GM23338 (cell line): ENCODE measurements around the gene MAP1B. TPM values are rescaled to one million over a fixed set of nuclear protein-coding genes. Genes with fewer than 3 reads are reported as not detected.
A peak's percentile ranks its signal among the peaks of the same experiment; 100 is the strongest.

ENCODE experiments used
- ATAC-seq: fragments of 200-7000 bp; cut with Tn5 transposase; 3 replicates; pipeline ENCODE4 v1.9.1; 2020
- DNase-seq: peaks from one replicate; pipeline ENCODE4 v3.0.0-alpha.2; 2015; ENCODE audit warnings: low spot score
- H2AFZ ChIP-seq: fragments of 200-600 bp; sonication (generic); 2 replicates; pipeline ENCODE4 v1.8.0; 2016; ENCODE audit warnings: antibody characterized with exemption, mild to moderate bottlenecking, moderate library complexity
- H3F3A ChIP-seq: fragments of 200-600 bp; sonication (generic); replicated peaks from 2 replicates; pipeline ENCODE4 v1.8.0; 2017; ENCODE audit warnings: antibody characterized with exemption, mixed run types, low read depth
- H3K27ac ChIP-seq: fragments of 200-600 bp; sonication (generic); 2 replicates; pipeline ENCODE4 v1.6.1; 2016; ENCODE audit warnings: low read depth
- H3K27me3 ChIP-seq: fragments of 200-600 bp; sonication (generic); 2 replicates; pipeline ENCODE4 v1.8.0; 2016; ENCODE audit warnings: mild to moderate bottlenecking, mixed run types, moderate library complexity; ENCODE audit not compliant: insufficient read depth
- H3K36me3 ChIP-seq: fragments of 200-600 bp; sonication (generic); 2 replicates; pipeline ENCODE4 v1.8.0; 2016; ENCODE audit warnings: mild to moderate bottlenecking; ENCODE audit not compliant: insufficient read depth
- H3K4me1 ChIP-seq: fragments of 200-600 bp; sonication (generic); 2 replicates; pipeline ENCODE4 v1.8.0; 2016; ENCODE audit warnings: mild to moderate bottlenecking, moderate library complexity; ENCODE audit not compliant: insufficient read depth
- H3K4me2 ChIP-seq: fragments of 200-600 bp; sonication (generic); 2 replicates; pipeline ENCODE4 v1.7.1; 2017; ENCODE audit warnings: mixed run types
- H3K4me3 ChIP-seq: fragments of 200-600 bp; sonication (generic); 2 replicates; pipeline ENCODE4 v1.6.1; 2016; ENCODE audit warnings: mixed run types
- H3K79me2 ChIP-seq: fragments of 200-600 bp; sonication (generic); replicated peaks from 2 replicates; pipeline ENCODE4 v1.8.0; 2017; ENCODE audit warnings: mild to moderate bottlenecking; ENCODE audit not compliant: insufficient read depth
- H3K9me2 ChIP-seq: fragments of 200-600 bp; sonication (generic); 2 replicates; pipeline ENCODE4 v1.8.0; 2017; ENCODE audit not compliant: insufficient read depth
- H4K20me1 ChIP-seq: fragments of 200-600 bp; sonication (generic); replicated peaks from 2 replicates; pipeline ENCODE4 v1.8.0; 2017; ENCODE audit warnings: mild to moderate bottlenecking; ENCODE audit not compliant: insufficient read depth
- H3K27ac Mint-ChIP-seq: 2 replicates; pipeline ENCODE4 v1.8.0; 2020; ENCODE audit warnings: inconsistent platforms, mild to moderate bottlenecking, moderate library complexity, mixed read lengths
- H3K27me3 Mint-ChIP-seq: 3 replicates; pipeline ENCODE4 v1.8.0; 2022; ENCODE audit warnings: low read depth, mild to moderate bottlenecking, moderate library complexity, mixed read lengths, inconsistent platforms; ENCODE audit not compliant: insufficient read depth, poor library complexity
- H3K36me3 Mint-ChIP-seq: 3 replicates; pipeline ENCODE4 v1.8.0; 2021; ENCODE audit warnings: low read depth, mild to moderate bottlenecking, inconsistent platforms, moderate library complexity, mixed read lengths
- H3K4me1 Mint-ChIP-seq: 3 replicates; pipeline ENCODE4 v1.8.0; 2020; ENCODE audit warnings: mild to moderate bottlenecking, inconsistent platforms, mixed read lengths
- H3K4me3 Mint-ChIP-seq: 3 replicates; pipeline ENCODE4 v1.8.0; 2021; ENCODE audit warnings: moderate library complexity, mild to moderate bottlenecking, inconsistent platforms, mixed read lengths
- H3K9me3 Mint-ChIP-seq: 3 replicates; pipeline ENCODE4 v1.8.0; 2020; ENCODE audit warnings: moderate library complexity, mild to moderate bottlenecking, inconsistent platforms, mixed read lengths
- EZH2 ChIP-seq: fragments of 200-600 bp; sonication (generic); IDR thresholded peaks from one replicate; pipeline ENCODE4 v1.8.0; 2017; ENCODE audit warnings: antibody characterized with exemption, mild to moderate bottlenecking, low read depth; ENCODE audit not compliant: unreplicated experiment
- EZH2phosphoT487 ChIP-seq: fragments of 200-600 bp; sonication (generic); IDR thresholded peaks from one replicate; pipeline ENCODE4 v1.8.1; 2018; ENCODE audit warnings: antibody characterized with exemption; ENCODE audit not compliant: unreplicated experiment
- JUNB ChIP-seq: IDR thresholded peaks from one replicate; pipeline ENCODE4 v1.6.1; 2016; ENCODE audit warnings: antibody characterized with exemption; ENCODE audit not compliant: unreplicated experiment
- ZNF114 ChIP-seq: fragments of 250-450 bp; sonication (Bioruptor Pico); IDR thresholded peaks from 2 replicates; pipeline ENCODE4 v1.5.0; 2020; ENCODE audit warnings: mild to moderate bottlenecking, moderate library complexity
- polyA plus RNA-seq: library from polyadenylated mRNA; unstranded; fragments of >200 nt; fragmentation: Nextera tagmentation; extraction: Ambion mirVana; gene quantifications from 2 replicates; pipeline ENCODE4 v1.2.1, GENCODE V29; 2016
- total RNA-seq: library from RNA; depleted of rRNA; stranded (reverse); fragments of >200 nt; shearing (Covaris generic); gene quantifications from 2 replicates; pipeline ENCODE4 v1.2.3, GENCODE V29; 2014
- TF ChIP-seq, protein P1 (sequence below): fragments of 250-450 bp; sonication (Bioruptor Pico); IDR thresholded peaks from 2 replicates; pipeline ENCODE4 v1.5.0; 2020; ENCODE audit warnings: mild to moderate bottlenecking, moderate library complexity
- TF ChIP-seq, protein P2 (sequence below): IDR thresholded peaks from one replicate; pipeline ENCODE4 v1.6.1; 2018; ENCODE audit warnings: antibody characterized with exemption; ENCODE audit not compliant: unreplicated experiment

Gene MAP1B
- total and polyA plus RNA-seq, 2 experiments from 2014 or later: 148 to 263 TPM

DNA sequence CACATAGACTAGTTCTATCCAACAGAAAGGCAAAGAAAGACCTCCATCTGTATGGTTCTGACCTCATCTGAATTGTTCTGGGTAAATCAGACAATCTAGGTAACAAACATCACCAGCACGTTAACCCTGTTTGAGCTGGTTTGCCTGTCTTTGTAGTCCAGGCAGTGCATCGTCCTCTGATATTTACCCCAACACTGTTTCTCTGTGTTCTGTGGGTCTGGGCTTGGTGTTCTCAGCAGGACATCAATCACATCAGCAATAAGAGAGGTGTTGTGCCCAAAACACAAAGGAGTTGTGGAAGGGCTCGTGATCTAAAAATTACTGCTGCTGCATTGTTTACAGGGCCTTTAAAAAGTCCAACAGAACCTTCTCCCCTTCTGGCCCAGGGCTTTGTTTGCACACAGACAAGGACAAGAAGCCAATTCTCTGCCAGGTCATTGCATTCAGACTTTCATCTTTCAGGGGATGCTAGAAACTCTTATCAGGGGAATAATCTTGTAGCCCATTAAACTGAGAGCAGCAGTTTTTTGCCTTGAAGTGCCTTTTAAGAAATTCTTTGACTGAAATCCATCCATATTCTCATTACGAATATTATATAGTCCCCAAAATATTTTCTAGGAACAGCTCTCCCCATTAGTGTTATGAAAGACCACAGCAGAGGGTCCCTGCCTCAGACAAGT, 30.5 kb upstream of the MAP1B start:
- H3K27me3 ChIP-seq: no peaks in the 10 kb centered on the region
- no peak overlapping the region for H3K27ac ChIP-seq
- H3F3A ChIP-seq: no peaks in the 10 kb centered on the region
- peaks cover 11% of the 10 kb centered on the region for H3K9me2 ChIP-seq
- no peaks in the 10 kb centered on the region for H3K36me3 ChIP-seq
- Mint-ChIP-seq H3K9me3 (no peaks in the 10 kb centered on the region), H3K27me3 (peaks cover 7% of the 10 kb centered on the region), H3K4me1 (peaks cover 19% of the 10 kb centered on the region), H3K36me3 (no peaks in the 10 kb centered on the region), H3K27ac (no peak overlapping the region), H3K4me3 (no peak overlapping the region)
- DNase-seq (no peak), ATAC-seq (no peak)
- H2AFZ ChIP-seq: peak overlapping the region; percentile 94
- H3K4me1 ChIP-seq: peaks cover 13% of the 10 kb centered on the region
- TF ChIP-seq ZNF114 (CRISPR knock-in tag) (no peak), JUNB (no peak), EZH2 (no peak), EZH2phosphoT487 (no peak)
- TF ChIP-seq, protein P1, sequence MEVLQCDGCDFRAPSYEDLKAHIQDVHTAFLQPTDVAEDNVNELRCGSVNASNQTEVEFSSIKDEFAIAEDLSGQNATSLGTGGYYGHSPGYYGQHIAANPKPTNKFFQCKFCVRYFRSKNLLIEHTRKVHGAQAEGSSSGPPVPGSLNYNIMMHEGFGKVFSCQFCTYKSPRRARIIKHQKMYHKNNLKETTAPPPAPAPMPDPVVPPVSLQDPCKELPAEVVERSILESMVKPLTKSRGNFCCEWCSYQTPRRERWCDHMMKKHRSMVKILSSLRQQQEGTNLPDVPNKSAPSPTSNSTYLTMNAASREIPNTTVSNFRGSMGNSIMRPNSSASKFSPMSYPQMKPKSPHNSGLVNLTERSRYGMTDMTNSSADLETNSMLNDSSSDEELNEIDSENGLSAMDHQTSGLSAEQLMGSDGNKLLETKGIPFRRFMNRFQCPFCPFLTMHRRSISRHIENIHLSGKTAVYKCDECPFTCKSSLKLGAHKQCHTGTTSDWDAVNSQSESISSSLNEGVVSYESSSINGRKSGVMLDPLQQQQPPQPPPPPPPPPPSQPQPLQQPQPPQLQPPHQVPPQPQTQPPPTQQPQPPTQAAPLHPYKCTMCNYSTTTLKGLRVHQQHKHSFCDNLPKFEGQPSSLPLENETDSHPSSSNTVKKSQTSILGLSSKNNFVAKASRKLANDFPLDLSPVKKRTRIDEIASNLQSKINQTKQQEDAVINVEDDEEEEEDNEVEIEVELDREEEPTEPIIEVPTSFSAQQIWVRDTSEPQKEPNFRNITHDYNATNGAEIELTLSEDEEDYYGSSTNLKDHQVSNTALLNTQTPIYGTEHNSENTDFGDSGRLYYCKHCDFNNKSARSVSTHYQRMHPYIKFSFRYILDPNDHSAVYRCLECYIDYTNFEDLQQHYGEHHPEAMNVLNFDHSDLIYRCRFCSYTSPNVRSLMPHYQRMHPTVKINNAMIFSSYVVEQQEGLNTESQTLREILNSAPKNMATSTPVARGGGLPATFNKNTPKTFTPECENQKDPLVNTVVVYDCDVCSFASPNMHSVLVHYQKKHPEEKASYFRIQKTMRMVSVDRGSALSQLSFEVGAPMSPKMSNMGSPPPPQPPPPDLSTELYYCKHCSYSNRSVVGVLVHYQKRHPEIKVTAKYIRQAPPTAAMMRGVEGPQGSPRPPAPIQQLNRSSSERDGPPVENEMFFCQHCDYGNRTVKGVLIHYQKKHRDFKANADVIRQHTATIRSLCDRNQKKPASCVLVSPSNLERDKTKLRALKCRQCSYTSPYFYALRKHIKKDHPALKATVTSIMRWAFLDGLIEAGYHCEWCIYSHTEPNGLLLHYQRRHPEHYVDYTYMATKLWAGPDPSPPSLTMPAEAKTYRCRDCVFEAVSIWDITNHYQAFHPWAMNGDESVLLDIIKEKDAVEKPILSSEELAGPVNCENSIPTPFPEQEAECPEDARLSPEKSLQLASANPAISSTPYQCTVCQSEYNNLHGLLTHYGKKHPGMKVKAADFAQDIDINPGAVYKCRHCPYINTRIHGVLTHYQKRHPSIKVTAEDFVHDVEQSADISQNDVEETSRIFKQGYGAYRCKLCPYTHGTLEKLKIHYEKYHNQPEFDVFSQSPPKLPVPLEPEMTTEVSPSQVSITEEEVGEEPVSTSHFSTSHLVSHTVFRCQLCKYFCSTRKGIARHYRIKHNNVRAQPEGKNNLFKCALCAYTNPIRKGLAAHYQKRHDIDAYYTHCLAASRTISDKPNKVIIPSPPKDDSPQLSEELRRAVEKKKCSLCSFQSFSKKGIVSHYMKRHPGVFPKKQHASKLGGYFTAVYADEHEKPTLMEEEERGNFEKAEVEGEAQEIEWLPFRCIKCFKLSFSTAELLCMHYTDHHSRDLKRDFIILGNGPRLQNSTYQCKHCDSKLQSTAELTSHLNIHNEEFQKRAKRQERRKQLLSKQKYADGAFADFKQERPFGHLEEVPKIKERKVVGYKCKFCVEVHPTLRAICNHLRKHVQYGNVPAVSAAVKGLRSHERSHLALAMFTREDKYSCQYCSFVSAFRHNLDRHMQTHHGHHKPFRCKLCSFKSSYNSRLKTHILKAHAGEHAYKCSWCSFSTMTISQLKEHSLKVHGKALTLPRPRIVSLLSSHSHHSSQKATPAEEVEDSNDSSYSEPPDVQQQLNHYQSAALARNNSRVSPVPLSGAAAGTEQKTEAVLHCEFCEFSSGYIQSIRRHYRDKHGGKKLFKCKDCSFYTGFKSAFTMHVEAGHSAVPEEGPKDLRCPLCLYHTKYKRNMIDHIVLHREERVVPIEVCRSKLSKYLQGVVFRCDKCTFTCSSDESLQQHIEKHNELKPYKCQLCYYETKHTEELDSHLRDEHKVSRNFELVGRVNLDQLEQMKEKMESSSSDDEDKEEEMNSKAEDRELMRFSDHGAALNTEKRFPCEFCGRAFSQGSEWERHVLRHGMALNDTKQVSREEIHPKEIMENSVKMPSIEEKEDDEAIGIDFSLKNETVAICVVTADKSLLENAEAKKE (CRISPR knock-in tag): no peak
- TF ChIP-seq, protein P2, sequence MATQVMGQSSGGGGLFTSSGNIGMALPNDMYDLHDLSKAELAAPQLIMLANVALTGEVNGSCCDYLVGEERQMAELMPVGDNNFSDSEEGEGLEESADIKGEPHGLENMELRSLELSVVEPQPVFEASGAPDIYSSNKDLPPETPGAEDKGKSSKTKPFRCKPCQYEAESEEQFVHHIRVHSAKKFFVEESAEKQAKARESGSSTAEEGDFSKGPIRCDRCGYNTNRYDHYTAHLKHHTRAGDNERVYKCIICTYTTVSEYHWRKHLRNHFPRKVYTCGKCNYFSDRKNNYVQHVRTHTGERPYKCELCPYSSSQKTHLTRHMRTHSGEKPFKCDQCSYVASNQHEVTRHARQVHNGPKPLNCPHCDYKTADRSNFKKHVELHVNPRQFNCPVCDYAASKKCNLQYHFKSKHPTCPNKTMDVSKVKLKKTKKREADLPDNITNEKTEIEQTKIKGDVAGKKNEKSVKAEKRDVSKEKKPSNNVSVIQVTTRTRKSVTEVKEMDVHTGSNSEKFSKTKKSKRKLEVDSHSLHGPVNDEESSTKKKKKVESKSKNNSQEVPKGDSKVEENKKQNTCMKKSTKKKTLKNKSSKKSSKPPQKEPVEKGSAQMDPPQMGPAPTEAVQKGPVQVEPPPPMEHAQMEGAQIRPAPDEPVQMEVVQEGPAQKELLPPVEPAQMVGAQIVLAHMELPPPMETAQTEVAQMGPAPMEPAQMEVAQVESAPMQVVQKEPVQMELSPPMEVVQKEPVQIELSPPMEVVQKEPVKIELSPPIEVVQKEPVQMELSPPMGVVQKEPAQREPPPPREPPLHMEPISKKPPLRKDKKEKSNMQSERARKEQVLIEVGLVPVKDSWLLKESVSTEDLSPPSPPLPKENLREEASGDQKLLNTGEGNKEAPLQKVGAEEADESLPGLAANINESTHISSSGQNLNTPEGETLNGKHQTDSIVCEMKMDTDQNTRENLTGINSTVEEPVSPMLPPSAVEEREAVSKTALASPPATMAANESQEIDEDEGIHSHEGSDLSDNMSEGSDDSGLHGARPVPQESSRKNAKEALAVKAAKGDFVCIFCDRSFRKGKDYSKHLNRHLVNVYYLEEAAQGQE: no peak
- H3K79me2 ChIP-seq: no peaks in the 10 kb centered on the region
- H3K4me3 ChIP-seq: no peak overlapping the region
- H3K4me2 ChIP-seq: no peak overlapping the region
- no peaks in the 10 kb centered on the region for H4K20me1 ChIP-seq
